HepG2 (cell line): ENCODE data around the gene TMEM129. TPM values are rescaled to one million over a fixed set of nuclear protein-coding genes. Genes with fewer than 3 reads are reported as not detected.

Source experiments
- AGO2 ChIP-seq: fragments of 200-400 bp; formaldehyde crosslinking; optimal IDR thresholded peaks from 2 replicates; pipeline ENCODE3; 2017; ENCODE audit warnings: mild to moderate bottlenecking, low read depth, low read length, moderate library complexity
- CEBPG ChIP-seq: IDR thresholded peaks from 2 replicates; pipeline ENCODE4 v1.6.1; 2016
- DMAP1 ChIP-seq: IDR thresholded peaks from 2 replicates; pipeline ENCODE4 v1.6.1; 2016
- ELF1 ChIP-seq: sonication (generic); formaldehyde crosslinking; IDR thresholded peaks from 2 replicates; pipeline ENCODE4 v1.4.0; 2020; ENCODE audit warnings: missing genetic modification reagents
- HMGXB4 ChIP-seq, 2 experiments: sonication (generic) in 1 of 2; formaldehyde crosslinking in 1 of 2; IDR thresholded peaks; 2 replicates each; pipeline versions ENCODE4 v1.4.0 to v1.6.1; 2018 to 2020; ENCODE audit warnings: missing genetic modification reagents in 2 of 2, borderline replicate concordance in 1 of 2, low read depth in 1 of 2, mild to moderate bottlenecking in 1 of 2, missing biosample characterization in 1 of 2
- IKZF1 ChIP-seq: fragments of 450-650 bp; IDR thresholded peaks from 2 replicates; pipeline ENCODE4 v1.7.1; 2016
- KDM2A ChIP-seq: sonication (generic); formaldehyde crosslinking; IDR thresholded peaks from 2 replicates; pipeline ENCODE4 v1.4.0; 2020; ENCODE audit warnings: low read depth, missing genetic modification reagents, borderline replicate concordance
- KDM6A ChIP-seq: IDR thresholded peaks from 2 replicates; pipeline ENCODE4 v1.6.1; 2016; ENCODE audit warnings: low read depth
- MEIS1 ChIP-seq: sonication (generic); formaldehyde crosslinking; IDR thresholded peaks from 2 replicates; pipeline ENCODE4 v1.9.0; 2021; ENCODE audit warnings: mild to moderate bottlenecking, missing genetic modification reagents, moderate library complexity, borderline replicate concordance
- MIXL1 ChIP-seq: IDR thresholded peaks from 2 replicates; pipeline ENCODE4 v1.6.1; 2016
- NONO ChIP-seq, 2 experiments: fragments of 450-650 bp in 1 of 2; sonication (generic) in 1 of 2; formaldehyde crosslinking in 1 of 2; IDR thresholded peaks in 1 of 2; conservative IDR thresholded peaks in 1 of 2; 2 replicates each; pipeline versions ENCODE4 v1.6.1 to v1.8.0; 2017 to 2022; ENCODE audit warnings: mild to moderate bottlenecking in 1 of 2, missing genetic modification reagents in 1 of 2, moderate library complexity in 1 of 2
- POLR2G ChIP-seq: fragments of 200-400 bp; formaldehyde crosslinking; IDR thresholded peaks from 2 replicates; pipeline ENCODE4 v1.6.1; 2018; ENCODE audit warnings: mild to moderate bottlenecking, low read depth, low read length, moderate library complexity
- RARA ChIP-seq: IDR thresholded peaks from 2 replicates; pipeline ENCODE4 v1.6.1; 2016; ENCODE audit warnings: missing genetic modification reagents, missing compliant biosample characterization
- RFX3 ChIP-seq: IDR thresholded peaks from 2 replicates; pipeline ENCODE4 v1.6.1; 2016; ENCODE audit warnings: missing biosample characterization, missing genetic modification reagents
- SALL2 ChIP-seq: sonication (generic); formaldehyde crosslinking; IDR thresholded peaks from 2 replicates; pipeline ENCODE4 v1.8.1; 2023; ENCODE audit warnings: mild to moderate bottlenecking, missing genetic modification reagents, inconsistent platforms
- SMC3 ChIP-seq: IDR thresholded peaks from 2 replicates; pipeline ENCODE4 v1.6.1; 2011; ENCODE audit warnings: low read length, improper control_type of control experiment
- SRSF9 ChIP-seq: fragments of 200-400 bp; formaldehyde crosslinking; IDR thresholded peaks from 2 replicates; pipeline ENCODE4 v1.6.1; 2018; ENCODE audit warnings: borderline replicate concordance, mild to moderate bottlenecking, low read depth, low read length; ENCODE audit not compliant: insufficient read depth, poor library complexity, severe bottlenecking
- TBX2 ChIP-seq: sonication (generic); formaldehyde crosslinking; IDR thresholded peaks from 2 replicates; pipeline ENCODE4 v1.5.0; 2020; ENCODE audit warnings: missing genetic modification reagents, mild to moderate bottlenecking, borderline replicate concordance
- XBP1 ChIP-seq: sonication (generic); formaldehyde crosslinking; IDR thresholded peaks from 2 replicates; pipeline ENCODE4 v1.5.0; 2020; ENCODE audit warnings: missing genetic modification reagents
- ZBTB7B ChIP-seq: sonication (generic); formaldehyde crosslinking; IDR thresholded peaks from 2 replicates; pipeline ENCODE4 v1.4.0; 2020; ENCODE audit warnings: missing genetic modification reagents
- ZMYM2 ChIP-seq: sonication (generic); formaldehyde crosslinking; IDR thresholded peaks from 2 replicates; pipeline ENCODE4 v1.8.0; 2022; ENCODE audit warnings: mild to moderate bottlenecking, missing genetic modification reagents
- ZNF136 ChIP-seq: sonication (generic); formaldehyde crosslinking; IDR thresholded peaks from 2 replicates; pipeline ENCODE4 v1.8.1; 2022; ENCODE audit warnings: low read depth, mild to moderate bottlenecking, moderate library complexity, missing genetic modification reagents
- ZNF263 ChIP-seq: sonication (generic); formaldehyde crosslinking; IDR thresholded peaks from 2 replicates; pipeline ENCODE4 v1.4.0; 2020; ENCODE audit warnings: missing genetic modification reagents
- ZNF326 ChIP-seq: sonication (generic); formaldehyde crosslinking; IDR thresholded peaks from 2 replicates; pipeline ENCODE4 v1.4.0; 2020; ENCODE audit warnings: missing genetic modification reagents, borderline replicate concordance
- ZNF329 ChIP-seq: sonication (generic); formaldehyde crosslinking; IDR thresholded peaks from 2 replicates; pipeline ENCODE4 v1.9.0; 2021; ENCODE audit warnings: low read depth, mild to moderate bottlenecking, missing genetic modification reagents
- ZNF543 ChIP-seq: sonication (generic); formaldehyde crosslinking; IDR thresholded peaks from 2 replicates; pipeline ENCODE4 v1.4.0; 2020; ENCODE audit warnings: mild to moderate bottlenecking, missing genetic modification reagents
- ZNF549 ChIP-seq: sonication (generic); formaldehyde crosslinking; IDR thresholded peaks from 2 replicates; pipeline ENCODE4 v1.5.0; 2020; ENCODE audit warnings: missing genetic modification reagents
- ZNF607 ChIP-seq: sonication (generic); formaldehyde crosslinking; IDR thresholded peaks from 2 replicates; pipeline ENCODE4 v1.5.1; 2020; ENCODE audit warnings: missing genetic modification reagents, mild to moderate bottlenecking, borderline replicate concordance
- ZNF773 ChIP-seq: sonication (generic); formaldehyde crosslinking; IDR thresholded peaks from 2 replicates; pipeline ENCODE4 v1.4.0; 2020; ENCODE audit warnings: missing genetic modification reagents, borderline replicate concordance
- ZNF790 ChIP-seq: sonication (generic); formaldehyde crosslinking; IDR thresholded peaks from 2 replicates; pipeline ENCODE4 v1.8.0; 2022; ENCODE audit warnings: missing genetic modification reagents, mild to moderate bottlenecking, borderline replicate concordance
- ZNF792 ChIP-seq: IDR thresholded peaks from 2 replicates; pipeline ENCODE4 v1.6.1; 2016
- polyA plus RNA-seq, 8 experiments: library from polyadenylated mRNA; depleted of rRNA in 3 of 8; stranded (reverse) in 7 of 8; unstranded in 1 of 8; fragments of >200 nt; fragmentation: Illumina TruSeq in 4 of 8; extraction: Trizol in 4 of 8; gene quantifications; 2 replicates each; pipeline versions ENCODE4 v1.2.1 to v1.2.3, GENCODE V29; 2011 to 2016; ENCODE audit warnings: low read depth in 4 of 8, missing spikeins in 1 of 8, mixed read lengths in 1 of 8; ENCODE audit not compliant: insufficient read depth in 1 of 8
- total RNA-seq, 5 experiments: library from RNA; depleted of rRNA; stranded (reverse); fragments of >200 nt; fragmentation: Illumina TruSeq; extraction: Trizol; gene quantifications; 2 replicates each; pipeline ENCODE4 v1.2.3, GENCODE V29; 2016; ENCODE audit warnings: low read depth in 1 of 5
- TF ChIP-seq, protein P1 (sequence below): fragments of 450-650 bp; IDR thresholded peaks from 2 replicates; pipeline ENCODE4 v1.6.1; 2017; ENCODE audit warnings: mild to moderate bottlenecking

Gene TMEM129
- total and polyA plus RNA-seq, 2 of the 13 experiments (the other 11 are each of a cell fraction or from before 2014, with no cell fraction given), result 19.0 to 25.8 TPM

- no peak for TF ChIP-seq ZNF263 (CRISPR knock-in tag)
- no peak for TF ChIP-seq IKZF1
- no peak for TF ChIP-seq ZNF549 (CRISPR knock-in tag)
- TF ChIP-seq DMAP1 (CRISPR knock-in tag), result no peak
- TF ChIP-seq ZNF773, result no peak
- no peak for TF ChIP-seq CEBPG (CRISPR knock-in tag)
- TF ChIP-seq ZNF607, result no peak
- no peak for TF ChIP-seq ZNF326
- TF ChIP-seq SALL2 (CRISPR knock-in tag), result no peak
- TF ChIP-seq KDM2A (CRISPR knock-in tag), result no peak
- no peak for TF ChIP-seq ZNF792
- TF ChIP-seq MEIS1 (CRISPR knock-in tag), result no peak
- no peak for TF ChIP-seq ZNF329 (CRISPR knock-in tag)
- TF ChIP-seq SMC3, result no peak
- TF ChIP-seq POLR2G, result peak; percentile 57; the same call in 1 of the 2 replicates
- no peak for TF ChIP-seq ZNF790 (CRISPR knock-in tag)
- no peak for TF ChIP-seq ZNF136 (CRISPR knock-in tag)
- no peak for TF ChIP-seq SRSF9
- TF ChIP-seq RFX3 (CRISPR knock-in tag), result no peak
- no peak for TF ChIP-seq ZBTB7B
- no peak for TF ChIP-seq MIXL1
- no peak for TF ChIP-seq HMGXB4 (CRISPR knock-in tag; IDR thresholded peaks at IDR 0.05; ENCODE audit: borderline replicate concordance in 1 of 2, low read depth in 1 of 2)
- TF ChIP-seq AGO2, result no peak
- TF ChIP-seq, protein P1, sequence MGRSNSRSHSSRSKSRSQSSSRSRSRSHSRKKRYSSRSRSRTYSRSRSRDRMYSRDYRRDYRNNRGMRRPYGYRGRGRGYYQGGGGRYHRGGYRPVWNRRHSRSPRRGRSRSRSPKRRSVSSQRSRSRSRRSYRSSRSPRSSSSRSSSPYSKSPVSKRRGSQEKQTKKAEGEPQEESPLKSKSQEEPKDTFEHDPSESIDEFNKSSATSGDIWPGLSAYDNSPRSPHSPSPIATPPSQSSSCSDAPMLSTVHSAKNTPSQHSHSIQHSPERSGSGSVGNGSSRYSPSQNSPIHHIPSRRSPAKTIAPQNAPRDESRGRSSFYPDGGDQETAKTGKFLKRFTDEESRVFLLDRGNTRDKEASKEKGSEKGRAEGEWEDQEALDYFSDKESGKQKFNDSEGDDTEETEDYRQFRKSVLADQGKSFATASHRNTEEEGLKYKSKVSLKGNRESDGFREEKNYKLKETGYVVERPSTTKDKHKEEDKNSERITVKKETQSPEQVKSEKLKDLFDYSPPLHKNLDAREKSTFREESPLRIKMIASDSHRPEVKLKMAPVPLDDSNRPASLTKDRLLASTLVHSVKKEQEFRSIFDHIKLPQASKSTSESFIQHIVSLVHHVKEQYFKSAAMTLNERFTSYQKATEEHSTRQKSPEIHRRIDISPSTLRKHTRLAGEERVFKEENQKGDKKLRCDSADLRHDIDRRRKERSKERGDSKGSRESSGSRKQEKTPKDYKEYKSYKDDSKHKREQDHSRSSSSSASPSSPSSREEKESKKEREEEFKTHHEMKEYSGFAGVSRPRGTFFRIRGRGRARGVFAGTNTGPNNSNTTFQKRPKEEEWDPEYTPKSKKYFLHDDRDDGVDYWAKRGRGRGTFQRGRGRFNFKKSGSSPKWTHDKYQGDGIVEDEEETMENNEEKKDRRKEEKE, result no peak
- TF ChIP-seq XBP1 (CRISPR knock-in tag), result no peak
- TF ChIP-seq NONO (IDR thresholded peaks at IDR 0.05), result no peak
- TF ChIP-seq NONO (CRISPR knock-in tag; conservative IDR thresholded peaks at IDR 0.05), result peak; percentile 66; the same call in 1 of the 2 replicates
- TF ChIP-seq ZMYM2 (CRISPR knock-in tag), result no peak
- TF ChIP-seq ZNF543 (CRISPR knock-in tag), result 0 out of 2 replicates have a peak, but pooled peaks have one; percentile 2
- no peak for TF ChIP-seq ELF1 (CRISPR knock-in tag)
- no peak for TF ChIP-seq KDM6A (CRISPR knock-in tag)
- peak; percentile 76 for TF ChIP-seq TBX2 (CRISPR knock-in tag)
- no peak for TF ChIP-seq RARA (CRISPR knock-in tag)
These were observed 36.7 kb upstream of the TMEM129 start (continued) for GRCh38 chr4:1757836-1758235.
